ENCODE results near the gene ASB6. TPM values are rescaled to one million over a fixed set of nuclear protein-coding genes. Genes with fewer than 3 reads are reported as not detected.

ASB6 gene
- total RNA-seq, 1 experiment from 2014 or later: 19.1 TPM

DNA sequence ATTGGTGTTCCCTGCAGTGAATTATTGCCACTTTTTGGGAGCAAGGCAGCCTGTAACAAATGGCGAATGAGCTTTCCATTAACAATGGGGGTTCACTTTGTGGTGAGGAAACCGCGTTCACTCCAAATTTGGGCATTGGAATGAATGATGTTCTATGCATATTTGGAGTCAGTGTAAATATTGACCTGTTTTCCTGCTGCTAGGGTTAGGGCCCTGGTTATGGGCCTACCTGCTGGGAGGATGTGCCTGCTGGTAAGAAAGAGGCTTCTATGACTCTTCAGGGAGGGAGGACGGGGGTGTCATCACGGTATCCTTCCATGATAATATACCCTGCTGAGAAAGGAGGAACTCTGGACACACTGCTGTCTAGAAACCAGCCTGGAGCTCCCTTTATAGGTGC lies 50.0 kb downstream of the ASB6 start:
- BruUV-seq (replicated peaks): no TSS peak
- CTCF ChIA-PET: no interaction called here
- no peak overlapping the region for H3K4me2 ChIP-seq (ENCODE audit: low read length)

DNA sequence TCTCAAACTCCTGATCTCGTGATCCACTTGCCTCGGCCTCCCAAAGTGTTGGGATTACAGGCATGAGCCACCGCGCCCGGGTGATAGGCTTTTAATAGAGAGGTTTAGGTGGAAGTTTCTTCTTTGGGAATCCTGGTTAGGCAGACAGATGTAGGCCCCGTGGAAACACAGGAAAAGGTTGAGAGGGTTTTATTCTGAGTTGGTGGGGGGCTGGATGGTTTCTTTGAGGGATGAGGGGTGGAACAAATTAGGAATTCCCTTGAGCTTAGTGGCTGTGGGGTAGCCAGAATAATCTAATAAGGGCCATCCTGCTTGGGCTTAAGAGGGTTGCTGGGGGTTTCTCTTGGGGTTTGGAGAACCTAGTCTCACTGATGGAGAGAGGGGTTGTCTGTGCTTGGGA lies 51.5 kb downstream of the ASB6 start:
- Histone ChIP-seq H3K9ac (ENCODE audit: low read length) (no peak overlapping the region), H3F3A (ENCODE audit: low read length, unreplicated experiment) (no peaks in the 10 kb centered on the region), H3K4me2 (ENCODE audit: low read length) (no peak overlapping the region), H3K4me1 (ENCODE audit: insufficient read depth, low read length) (no peaks in the 10 kb centered on the region), H2AFZ (ENCODE audit: low read length) (no peak overlapping the region), H3K9me3 (ENCODE audit: low read length) (no peaks in the 10 kb centered on the region), H3K79me2 (ENCODE audit: low read length) (no peaks in the 10 kb centered on the region), H3K27ac (ENCODE audit: low read length) (no peak overlapping the region), H3K36me3 (ENCODE audit: low read depth, low read length) (no peaks in the 10 kb centered on the region), H4K20me1 (ENCODE audit: low read length) (no peaks in the 10 kb centered on the region), H3K27me3 (ENCODE audit: low read length) (no peaks in the 10 kb centered on the region), H3K9me2 (replicated peaks; ENCODE audit: low read length) (no peaks in the 10 kb centered on the region), H3K4me3 (ENCODE audit: low read length) (no peak overlapping the region)
- POLR2A ChIA-PET (ENCODE audit: unreplicated experiment): no interaction called here
- DNase-seq (no peak), ATAC-seq (no peak)
- intact Hi-C loops (cut with micrococcal nuclease): no loop called here
- no peak for TF ChIP-seq CTCF (conservative IDR thresholded peaks at IDR 0.05; ENCODE audit: low read depth, low read length)
- TF ChIP-seq EZH2 (IDR thresholded peaks at IDR 0.05; ENCODE audit: low read length, unreplicated experiment): no peak
- TF ChIP-seq EZH2phosphoT487 (IDR thresholded peaks at IDR 0.05; ENCODE audit: borderline replicate concordance, low read length): no peak
- CTCF ChIA-PET: no interaction called here
- BruUV-seq (replicated peaks): no TSS peak

More for the DNA sequence above, 50.0 kb downstream of the ASB6 start:
- Histone ChIP-seq H3K9me2 (replicated peaks; ENCODE audit: low read length) (no peaks in the 10 kb centered on the region), H3F3A (ENCODE audit: low read length, unreplicated experiment) (no peaks in the 10 kb centered on the region), H3K4me1 (ENCODE audit: insufficient read depth, low read length) (peaks cover 2% of the 10 kb centered on the region; the same call in 1 of the 2 replicates), H3K9me3 (ENCODE audit: low read length) (no peaks in the 10 kb centered on the region), H3K27me3 (ENCODE audit: low read length) (no peaks in the 10 kb centered on the region), H3K36me3 (ENCODE audit: low read depth, low read length) (no peaks in the 10 kb centered on the region), H2AFZ (ENCODE audit: low read length) (no peak overlapping the region), H3K4me3 (ENCODE audit: low read length) (no peak overlapping the region), H3K9ac (ENCODE audit: low read length) (no peak overlapping the region), H3K27ac (ENCODE audit: low read length) (no peak overlapping the region), H4K20me1 (ENCODE audit: low read length) (no peaks in the 10 kb centered on the region), H3K79me2 (ENCODE audit: low read length) (no peaks in the 10 kb centered on the region)
- intact Hi-C loops (cut with micrococcal nuclease): no loop called here
- POLR2A ChIA-PET (ENCODE audit: unreplicated experiment): no interaction called here
- TF ChIP-seq EZH2phosphoT487 (IDR thresholded peaks at IDR 0.05; ENCODE audit: borderline replicate concordance, low read length): no peak
- no peak for TF ChIP-seq CTCF (conservative IDR thresholded peaks at IDR 0.05; ENCODE audit: low read depth, low read length)
- no peak for TF ChIP-seq EZH2 (IDR thresholded peaks at IDR 0.05; ENCODE audit: low read length, unreplicated experiment)
- DNase-seq: no peak
- no peak for ATAC-seq

GRCh38 chr9:129587487-129588262 lies 54.3 kb downstream of the ASB6 start:
- DNase-seq (no peak), ATAC-seq (no peak)
- Histone ChIP-seq H3K36me3 (ENCODE audit: low read depth, low read length) (no peaks in the 10 kb centered on the region), H3K79me2 (ENCODE audit: low read length) (no peaks in the 10 kb centered on the region), H3K9me3 (ENCODE audit: low read length) (no peaks in the 10 kb centered on the region), H3K9me2 (replicated peaks; ENCODE audit: low read length) (no peaks in the 10 kb centered on the region), H3K27me3 (ENCODE audit: low read length) (no peaks in the 10 kb centered on the region), H3K4me1 (ENCODE audit: insufficient read depth, low read length) (no peaks in the 10 kb centered on the region), H4K20me1 (ENCODE audit: low read length) (no peaks in the 10 kb centered on the region), H3K27ac (ENCODE audit: low read length) (no peak overlapping the region), H3K4me3 (ENCODE audit: low read length) (no peak overlapping the region), H3F3A (ENCODE audit: low read length, unreplicated experiment) (no peaks in the 10 kb centered on the region), H3K9ac (ENCODE audit: low read length) (no peak overlapping the region), H3K4me2 (ENCODE audit: low read length) (no peak overlapping the region), H2AFZ (ENCODE audit: low read length) (no peak overlapping the region)
- ChIA-PET POLR2A (ENCODE audit: unreplicated experiment) (interaction anchor here (0.6 kb wide), 1 partner anchor 136 kb away, joined by 3 read pairs; no protein-coding TSS in a partner anchor), CTCF (no interaction called here)
- no TSS peak for BruUV-seq (replicated peaks)
- TF ChIP-seq CTCF (conservative IDR thresholded peaks at IDR 0.05; ENCODE audit: low read depth, low read length) (no peak), EZH2phosphoT487 (IDR thresholded peaks at IDR 0.05; ENCODE audit: borderline replicate concordance, low read length) (no peak), EZH2 (IDR thresholded peaks at IDR 0.05; ENCODE audit: low read length, unreplicated experiment) (no peak)
- intact Hi-C loops (cut with micrococcal nuclease): no loop called here
